ENCODE measurements around the gene IFNAR1. TPM values are rescaled to one million over a fixed set of nuclear protein-coding genes. Genes with fewer than 3 reads are reported as not detected.
A peak's percentile ranks its signal among the peaks of the same experiment; 100 is the strongest.
"Not testable (repeated sequence)": the region's sequence is repeated elsewhere in the genome, so short reads cannot be mapped to it uniquely, and the experiment has no call there.

IFNAR1 gene
- polyA plus RNA-seq, 3 donors, result 16.8 to 95.3 (median 56.2) TPM

- not testable (repeated sequence) for H3K9me3 Mint-ChIP-seq; H3K36me3 ChIP-seq (replicated peaks in 1 of 2; ENCODE audit: control insufficient read depth in 1 of 2, insufficient read depth in 2 of 2, low read length in 2 of 2); H3K27me3 ChIP-seq (ENCODE audit: control insufficient read depth in 2 of 2, insufficient read depth in 2 of 2, low read length in 2 of 2); H3K9me3 ChIP-seq (replicated peaks in 1 of 2; ENCODE audit: control insufficient read depth in 1 of 2, insufficient read depth in 1 of 2, low read length in 2 of 2); H3K27ac ChIP-seq (ENCODE audit: low read depth in 1 of 2, low read length in 2 of 2); H3K27ac Mint-ChIP-seq; H2AFZ ChIP-seq (ENCODE audit: insufficient read depth, low read depth, low read length, poor library complexity, severe bottlenecking); H3K36me3 Mint-ChIP-seq; H3K4me3 Mint-ChIP-seq; DNase-seq; H3K9ac ChIP-seq (ENCODE audit: insufficient read depth, low read length, poor library complexity, severe bottlenecking); H3K27me3 Mint-ChIP-seq (ENCODE audit: low read depth in 3 of 3)
- H3K4me1 ChIP-seq (ENCODE audit: control insufficient read depth in 1 of 2, insufficient read depth in 2 of 2, low read length in 2 of 2), result peaks cover 30 to 43% of the 10 kb centered on the region in 2 donors
- H4K20me1 ChIP-seq (ENCODE audit: insufficient read depth, low read length), result peaks cover 26% of the 10 kb centered on the region
- H3K4me1 Mint-ChIP-seq, result peaks cover 24% of the 10 kb centered on the region
- peak overlapping the region; percentile 96 for H3K4me2 ChIP-seq (replicated peaks; ENCODE audit: extremely low read depth, low read length, poor library complexity, severe bottlenecking)
- peak overlapping the region in 2 of 3 experiments; percentile 89 to 94 for H3K4me3 ChIP-seq (replicated peaks in 1 of 3; ENCODE audit: low read depth in 2 of 3, low read length in 3 of 3)
- H3K79me2 ChIP-seq (ENCODE audit: insufficient read depth, low read length), result peaks cover 48% of the 10 kb centered on the region
- intact Hi-C loops (cut with micrococcal nuclease), result loop anchor here in 1 of 2 donors (5.0 kb wide), 1 partner anchor 56 kb away; the partner anchor contains the start of gene IL10RB
Measured at GRCh38 chr21:33323610-33324009, 1.2 kb upstream of the IFNAR1 start.

- Histone ChIP-seq H3K4me1 (ENCODE audit: control insufficient read depth in 1 of 2, insufficient read depth in 2 of 2, low read length in 2 of 2) (peaks cover 30 to 43% of the 10 kb centered on the region in 2 donors), H2AFZ (ENCODE audit: insufficient read depth, low read depth, low read length, poor library complexity, severe bottlenecking) (peak overlapping the region; percentile 97), H3K27ac (ENCODE audit: low read depth in 1 of 2, low read length in 2 of 2) (peak overlapping the region; percentile 99 to 100), H3K36me3 (replicated peaks in 1 of 2; ENCODE audit: control insufficient read depth in 1 of 2, insufficient read depth in 2 of 2, low read length in 2 of 2) (peaks cover 3 to 13% of the 10 kb centered on the region in 2 donors), H3K4me2 (replicated peaks; ENCODE audit: extremely low read depth, low read length, poor library complexity, severe bottlenecking) (peak overlapping the region; percentile 96), H3K4me3 (replicated peaks in 1 of 3; ENCODE audit: low read depth in 2 of 3, low read length in 3 of 3) (peak overlapping the region; percentile 83 to 94 (median 89)), H3K79me2 (ENCODE audit: insufficient read depth, low read length) (peaks cover 66% of the 10 kb centered on the region), H3K9ac (ENCODE audit: insufficient read depth, low read length, poor library complexity, severe bottlenecking) (peak overlapping the region; percentile 99), H4K20me1 (ENCODE audit: insufficient read depth, low read length) (peaks cover 44% of the 10 kb centered on the region), H3K9me3 (replicated peaks in 1 of 2; ENCODE audit: control insufficient read depth in 1 of 2, insufficient read depth in 1 of 2, low read length in 2 of 2) (no peaks in the 10 kb centered on the region), H3K27me3 (ENCODE audit: control insufficient read depth in 2 of 2, insufficient read depth in 2 of 2, low read length in 2 of 2) (no peaks in the 10 kb centered on the region)
- no peak for TF ChIP-seq CTCF (IDR thresholded peaks at IDR 0.05)
- H3K4me1 Mint-ChIP-seq, result peaks cover 30% of the 10 kb centered on the region
- intact Hi-C loops (cut with micrococcal nuclease), result loop anchor here in 1 of 2 donors (5.0 kb wide), 1 partner anchor 37 kb away; no protein-coding TSS in a partner anchor
- peaks cover 0 to 3% (median 0%) of the 10 kb centered on the region in 3 donors for H3K27me3 Mint-ChIP-seq (ENCODE audit: low read depth in 3 of 3)
- peaks cover 0 to 3% (median 0%) of the 10 kb centered on the region in 7 donors for H3K9me3 Mint-ChIP-seq
- WGBS (ENCODE audit: insufficient coverage), result 0% methylated on average over 21 of the region's 28 CpGs
- H3K36me3 Mint-ChIP-seq, result peaks cover 5 to 11% of the 10 kb centered on the region in 2 donors
- no peak overlapping the region for H3K27ac Mint-ChIP-seq
- peak; percentile 80 to 91 (median 85) for DNase-seq
- no peak overlapping the region for H3K4me3 Mint-ChIP-seq
Measured at GRCh38 chr21:33325222-33326067, 675 bp downstream of the IFNAR1 start.
